HEK293 (cell line): ENCODE data around the gene TRAM2.

Source experiments
- ZNF302 ChIP-seq: fragments of 450-650 bp; formaldehyde crosslinking; IDR thresholded peaks from 2 replicates; pipeline ENCODE4 v1.5.1; 2016; ENCODE audit warnings: missing biosample characterization, missing genetic modification characterization, low read depth
- ZNF768 ChIP-seq: fragments of 450-650 bp; formaldehyde crosslinking; IDR thresholded peaks from 2 replicates; pipeline ENCODE4 v1.5.1; 2018; ENCODE audit warnings: missing biosample characterization, mild to moderate bottlenecking, missing genetic modification characterization

DNA sequence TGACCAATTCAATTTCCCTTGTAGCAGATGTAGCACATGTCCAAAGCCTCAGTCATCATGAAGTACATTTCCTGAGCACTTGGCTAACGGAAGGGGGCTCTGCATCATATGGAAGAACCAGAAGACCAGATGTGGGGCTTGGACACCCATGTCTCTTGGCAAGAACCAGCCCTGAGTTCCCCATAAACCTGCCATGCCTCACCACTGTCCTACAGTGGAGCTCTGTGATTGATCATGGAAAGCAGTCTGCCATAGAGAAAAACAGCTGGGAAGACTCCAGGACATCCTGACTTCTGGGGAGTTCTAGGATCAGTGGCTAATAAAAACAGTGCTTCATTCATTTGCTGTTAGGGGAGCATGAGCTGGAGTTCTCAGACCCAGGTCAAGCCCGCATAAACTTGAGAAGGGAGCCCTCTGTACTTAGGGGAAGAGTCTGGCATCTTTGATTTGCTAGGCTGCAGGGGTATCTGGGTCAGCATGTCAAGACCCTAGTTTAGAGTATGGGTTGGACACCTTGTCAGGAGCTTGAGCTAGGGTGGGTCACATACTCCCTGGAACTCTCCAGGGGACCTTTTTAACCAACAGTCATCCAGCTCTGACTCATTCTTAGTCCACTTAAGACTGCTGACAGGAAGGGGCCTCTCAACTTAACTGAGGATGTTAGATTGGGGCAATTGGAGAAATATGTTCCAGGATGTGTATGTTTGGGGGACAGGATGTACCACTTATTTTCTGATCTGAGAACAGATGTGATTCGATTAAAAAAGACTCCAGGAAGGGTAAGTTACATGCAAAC, 26.3 kb upstream of the TRAM2 start:
- TF ChIP-seq ZNF768 (tag by site-specific recombination): no peak
- TF ChIP-seq ZNF302 (tag by site-specific recombination): no peak
